Pancreas (tissue), 10 donors: Measurements from ENCODE around the gene FOSB. TPM values are rescaled to one million over a fixed set of nuclear protein-coding genes. Genes with fewer than 3 reads are reported as not detected.

Experiments used
- ATAC-seq, 4 donors: fragments of 200-7000 bp; cut with Tn5 transposase; one replicate each; pipeline versions ENCODE4 v1.8.0 to v1.9.1; 2020; ENCODE audit warnings: mild to moderate bottlenecking in 4 of 4, moderate library complexity in 4 of 4
- DNase-seq, 6 donors: peaks; one replicate each; pipeline ENCODE4 v3.0.0-alpha.2; 2020
- FAIRE-seq: peaks from 2 replicates; lab custom pipeline; 2012; peaks lifted over from hg19 to GRCh38; lab: Jason Lieb, UNC
- H3K27ac ChIP-seq, 4 donors: fragments of 200-600 bp; sonication (generic); 1 replicate in 3 of 4; 2 replicates in 1 of 4; pipeline versions ENCODE4 v1.5.0 to v1.8.0; 2020
- H3K27me3 ChIP-seq, 4 donors: fragments of 200-600 bp; one replicate each; pipeline ENCODE4 v1.8.0; 2021
- H3K36me3 ChIP-seq, 3 donors: fragments of 200-600 bp; sonication (generic) in 1 of 3; one replicate each; pipeline versions ENCODE4 v1.5.0 to v1.8.0; 2020 to 2021
- H3K4me1 ChIP-seq, 3 donors: fragments of 200-600 bp; one replicate each; pipeline ENCODE4 v1.8.0; 2021
- H3K4me3 ChIP-seq, 4 donors: fragments of 200-600 bp; sonication (generic) in 2 of 4; one replicate each; pipeline versions ENCODE4 v1.5.0 to v1.8.0; 2020 to 2021
- H3K9me3 ChIP-seq, 4 donors: fragments of 200-600 bp; one replicate each; pipeline ENCODE4 v1.8.0; 2021
- CTCF ChIP-seq, 4 donors: fragments of 200-600 bp; sonication (generic) in 3 of 4; IDR thresholded peaks; one replicate each; pipeline versions ENCODE4 v1.5.0 to v1.8.0; 2021; ENCODE audit warnings: antibody characterized with exemption in 4 of 4
- WGBS, 2 donors: extraction: QIAGEN DNeasy Blood & Tissue Kit; methylation state at CpG; one replicate each; pipeline ENCODE4 v1.1.7; 2013; 5-methylcytosine and 5-hydroxymethylcytosine counted together
- intact Hi-C, 3 donors: fragments of 100-400 bp; cut with DNase I; formaldehyde crosslinking; loops; one replicate each; pipeline versions ENCODE4 v1.11.1 to v1.14.2; 2022
- polyA plus RNA-seq, 2 donors: library from polyadenylated mRNA; stranded (reverse); fragments of 200-250 nt; gene quantifications; one replicate each; pipeline ENCODE4 v1.2.3, GENCODE V29; 2013
- total RNA-seq, 6 donors: library from RNA; stranded (reverse); fragmentation: NEBNext Ultra II Directional in 4 of 6; extraction: Animal tissue kit (Norgen Biotek cat#: 25700) in 4 of 6; gene quantifications; one replicate each; pipeline versions ENCODE4 v1.2.1 to v1.2.4, GENCODE V29; 2021 to 2023
- donor health status: healthy with polysubstance abuse.
- donor health status: DM: no; HTN: no; CAD: no; lungs with moderate emphysema.
- donor health status: DM: no; HTN: no; CAD: no.
- donor health status: control.
- donor health status: control.
- donor health status: Bipolar disorder and iron deficiency.
- donor health status: DM: yes; HTN: yes; CAD: no.
- donor health status: DM: no; HTN: no; CAD: no.
- donor health status: DM: no; HTN: no; CAD: no.
- donor health status: DM: yes; HTN: yes; CAD: no.

The FOSB gene
- total and polyA plus RNA-seq, 8 donors, result 0.79 to 21.6 (median 6.2) TPM

GRCh38 chr19:45464274-45464673 lies 3.5 kb upstream of the FOSB start:
- WGBS, 2 donors, result 76 to 88% methylated on average over 2 of the region's 2 CpGs
- Histone ChIP-seq H3K27ac (no peak overlapping the region), H3K9me3 (no peaks in the 10 kb centered on the region), H3K4me3 (no peak overlapping the region), H3K36me3 (no peaks in the 10 kb centered on the region), H3K27me3 (no peaks in the 10 kb centered on the region), H3K4me1 (peaks cover 0 to 9% (median 7%) of the 10 kb centered on the region in 3 donors)
- intact Hi-C loops, result no loop called here
- no peak for TF ChIP-seq CTCF (IDR thresholded peaks at IDR 0.05)
- FAIRE-seq (no peak), DNase-seq (no peak), ATAC-seq (no peak)

GRCh38 chr19:45464852-45465441 lies 2.8 kb upstream of the FOSB start:
- peaks cover 0 to 9% (median 9%) of the 10 kb centered on the region in 3 donors for H3K4me1 ChIP-seq
- no peaks in the 10 kb centered on the region for H3K36me3 ChIP-seq
- DNase-seq (no peak), FAIRE-seq (no peak), ATAC-seq (no peak)
- no peak overlapping the region for H3K27ac ChIP-seq
- H3K4me3 ChIP-seq, result no peak overlapping the region
- intact Hi-C loops, result no loop called here
- H3K27me3 ChIP-seq, result no peaks in the 10 kb centered on the region
- no peaks in the 10 kb centered on the region for H3K9me3 ChIP-seq
- TF ChIP-seq CTCF (IDR thresholded peaks at IDR 0.05), result no peak
- 48 to 56% methylated on average over 8 of the region's 8 CpGs for WGBS, 2 donors

- ATAC-seq (no peak), FAIRE-seq (no peak), DNase-seq (no peak)
- H3K4me3 ChIP-seq, result peak overlapping the region in 3 of 4 donors; percentile 33 to 64 (median 54)
- peaks cover 0 to 13% (median 9%) of the 10 kb centered on the region in 3 donors for H3K4me1 ChIP-seq
- no peaks in the 10 kb centered on the region for H3K36me3 ChIP-seq
- H3K27me3 ChIP-seq, result no peaks in the 10 kb centered on the region
- WGBS, 2 donors, result 1 to 3% methylated on average over 11 of the region's 11 CpGs
- intact Hi-C loops, result no loop called here
- TF ChIP-seq CTCF (IDR thresholded peaks at IDR 0.05), result no peak
- no peaks in the 10 kb centered on the region for H3K9me3 ChIP-seq
- peak overlapping the region in 3 of 4 donors; percentile 89 to 96 (median 93) for H3K27ac ChIP-seq
These were observed 711 bp upstream of the FOSB start for GRCh38 chr19:45467115-45467455.

GRCh38 chr19:45468159-45468651 lies 409 bp downstream of the FOSB start:
- DNase-seq, result peak in 4 of 6 donors; percentile 48 to 73 (median 66)
- Histone ChIP-seq H3K9me3 (no peaks in the 10 kb centered on the region), H3K36me3 (no peaks in the 10 kb centered on the region), H3K4me3 (peak overlapping the region in 3 of 4 donors; percentile 33 to 64 (median 54)), H3K27ac (peak overlapping the region; percentile 89 to 96 (median 94)), H3K4me1 (peaks cover 0 to 13% (median 9%) of the 10 kb centered on the region in 3 donors), H3K27me3 (no peaks in the 10 kb centered on the region)
- intact Hi-C loops, result no loop called here
- no peak for TF ChIP-seq CTCF (IDR thresholded peaks at IDR 0.05)
- peak in 1 of 4 donors; percentile 0 for ATAC-seq
- WGBS, 2 donors, result 0 to 1% methylated on average over 31 of the region's 31 CpGs
- FAIRE-seq, result no peak

- Histone ChIP-seq H3K4me3 (peak overlapping the region; percentile 20 to 64 (median 44)), H3K4me1 (peaks cover 0 to 13% (median 9%) of the 10 kb centered on the region in 3 donors), H3K27me3 (no peaks in the 10 kb centered on the region), H3K27ac (peak overlapping the region; percentile 89 to 96 (median 94)), H3K9me3 (no peaks in the 10 kb centered on the region), H3K36me3 (no peaks in the 10 kb centered on the region)
- no peak for TF ChIP-seq CTCF (IDR thresholded peaks at IDR 0.05)
- FAIRE-seq (no peak), ATAC-seq (peak; percentile 8 to 43 (median 25)), DNase-seq (no peak)
- WGBS, 2 donors, result 0 to 1% methylated on average over 19 of the region's 19 CpGs
- intact Hi-C loops, result no loop called here
These were observed 971 bp downstream of the FOSB start for GRCh38 chr19:45468803-45469131.
